ENCODE results near the gene PLA2G4F.

The PLA2G4F gene

GRCh38 chr15:42102646-42103235 lies 53.7 kb downstream of the PLA2G4F start:
- TF ChIP-seq CTCF (IDR thresholded peaks at IDR 0.05; ENCODE audit: low read depth, low read length, missing control alignments) = no peak
- no peak for DNase-seq (ENCODE audit: low read depth)
- no peak overlapping the region for H3K4me3 ChIP-seq (ENCODE audit: low read depth, low read length)

GRCh38 chr15:42101861-42102260 lies 54.6 kb downstream of the PLA2G4F start:
- H3K4me3 ChIP-seq (ENCODE audit: low read depth, low read length) = no peak overlapping the region
- TF ChIP-seq CTCF (IDR thresholded peaks at IDR 0.05; ENCODE audit: low read depth, low read length, missing control alignments) = no peak
- DNase-seq (ENCODE audit: low read depth) = no peak

GRCh38 chr15:42100021-42100800 lies 56.2 kb downstream of the PLA2G4F start:
- no peak overlapping the region for H3K4me3 ChIP-seq (ENCODE audit: low read depth, low read length)
- no peak for TF ChIP-seq CTCF (IDR thresholded peaks at IDR 0.05; ENCODE audit: low read depth, low read length, missing control alignments)
- DNase-seq (ENCODE audit: low read depth) = no peak

- H3K4me3 ChIP-seq (ENCODE audit: low read depth, low read length) = no peak overlapping the region
- DNase-seq (ENCODE audit: low read depth) = no peak
- no peak for TF ChIP-seq CTCF (IDR thresholded peaks at IDR 0.05; ENCODE audit: low read depth, low read length, missing control alignments)
Observed at GRCh38 chr15:42097018-42097417, 59.4 kb downstream of the PLA2G4F start.

- H3K4me3 ChIP-seq (ENCODE audit: low read depth, low read length) = no peak within 1 kb of the TSS
- TF ChIP-seq CTCF (IDR thresholded peaks at IDR 0.05; ENCODE audit: low read depth, low read length, missing control alignments) = no peak
- no peak for DNase-seq (ENCODE audit: low read depth)
Observed at GRCh38 chr15:42094512-42094963, 61.9 kb downstream of the PLA2G4F start, which contains the start of gene PLA2G4D. Gene PLA2G4D (minus strand): TSS chr15:42094562. CDS start chr15:42094459, 103 bp downstream.

GRCh38 chr15:42093966-42094365 lies 62.5 kb downstream of the PLA2G4F start:
- no peak overlapping the region for H3K4me3 ChIP-seq (ENCODE audit: low read depth, low read length)
- no peak for TF ChIP-seq CTCF (IDR thresholded peaks at IDR 0.05; ENCODE audit: low read depth, low read length, missing control alignments)
- no peak for DNase-seq (ENCODE audit: low read depth)
